ENCODE results near the gene GNB3. TPM values are rescaled to one million over a fixed set of nuclear protein-coding genes. Genes with fewer than 3 reads are reported as not detected.

The GNB3 gene
- polyA plus RNA-seq, 1 donor, result 32.4 TPM

DNA sequence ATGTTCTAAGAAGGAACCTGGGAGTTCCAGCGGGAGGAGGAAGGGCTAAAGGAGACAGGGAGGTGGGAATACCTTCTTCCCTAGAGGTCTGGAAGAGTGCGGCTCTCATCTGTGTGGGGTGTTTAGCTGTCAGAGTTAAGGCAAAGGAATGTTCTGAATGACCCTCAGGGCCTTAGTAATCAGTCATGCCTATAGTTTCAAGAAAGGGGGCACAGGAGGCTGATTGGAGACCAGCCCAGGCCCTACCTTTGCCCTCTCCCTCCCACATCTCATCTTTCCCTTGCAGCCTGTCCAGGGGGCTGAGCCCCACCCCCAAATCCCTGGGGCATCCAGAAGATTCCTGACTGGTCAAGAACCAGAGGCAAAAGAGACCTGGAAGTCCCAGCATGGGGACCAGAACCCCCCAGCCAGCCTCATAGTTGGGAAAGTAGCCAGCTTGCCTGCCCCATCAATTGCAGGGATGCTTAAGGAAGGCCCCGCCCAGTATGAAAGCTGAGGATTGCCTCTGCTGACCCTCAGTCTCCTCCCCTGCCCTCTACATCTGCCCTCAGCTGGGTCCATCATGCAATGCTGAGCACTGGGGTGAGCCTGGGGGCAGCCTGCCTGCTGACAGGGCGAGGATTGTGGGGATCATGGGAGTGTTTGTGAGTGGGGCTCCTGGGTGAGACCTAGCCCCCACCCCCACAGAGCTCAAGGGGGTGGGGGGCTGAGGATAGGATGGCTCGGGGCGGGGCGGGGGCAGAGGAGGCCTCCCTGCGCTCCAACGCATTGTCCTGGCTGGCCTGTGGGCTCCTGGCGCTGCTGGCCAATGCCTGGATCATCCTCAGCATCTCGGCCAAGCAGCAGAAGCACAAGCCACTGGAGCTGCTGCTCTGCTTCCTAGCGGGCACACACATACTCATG lies 17.3 kb upstream of the GNB3 start:
- DNase-seq (ENCODE audit: low read depth), result no peak

DNA sequence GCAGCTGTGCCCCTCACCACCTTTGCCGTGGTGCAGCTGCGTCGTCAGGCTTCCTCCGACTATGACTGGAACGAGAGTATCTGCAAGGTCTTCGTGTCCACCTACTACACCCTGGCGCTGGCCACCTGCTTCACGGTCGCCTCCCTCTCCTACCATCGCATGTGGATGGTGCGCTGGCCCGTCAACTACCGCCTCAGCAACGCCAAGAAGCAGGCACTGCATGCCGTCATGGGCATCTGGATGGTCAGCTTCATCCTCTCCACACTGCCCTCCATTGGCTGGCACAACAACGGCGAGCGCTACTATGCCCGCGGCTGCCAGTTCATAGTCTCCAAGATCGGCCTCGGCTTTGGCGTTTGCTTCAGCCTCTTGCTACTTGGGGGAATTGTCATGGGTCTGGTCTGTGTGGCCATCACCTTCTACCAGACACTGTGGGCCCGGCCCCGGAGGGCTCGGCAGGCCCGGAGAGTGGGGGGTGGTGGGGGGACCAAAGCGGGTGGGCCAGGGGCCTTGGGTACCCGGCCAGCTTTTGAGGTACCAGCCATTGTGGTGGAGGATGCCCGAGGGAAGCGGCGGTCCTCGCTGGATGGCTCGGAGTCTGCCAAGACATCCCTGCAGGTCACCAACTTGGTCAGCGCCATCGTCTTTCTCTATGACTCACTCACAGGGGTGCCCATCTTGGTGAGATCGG lies 16.5 kb upstream of the GNB3 start:
- DNase-seq (ENCODE audit: low read depth), result no peak

DNA sequence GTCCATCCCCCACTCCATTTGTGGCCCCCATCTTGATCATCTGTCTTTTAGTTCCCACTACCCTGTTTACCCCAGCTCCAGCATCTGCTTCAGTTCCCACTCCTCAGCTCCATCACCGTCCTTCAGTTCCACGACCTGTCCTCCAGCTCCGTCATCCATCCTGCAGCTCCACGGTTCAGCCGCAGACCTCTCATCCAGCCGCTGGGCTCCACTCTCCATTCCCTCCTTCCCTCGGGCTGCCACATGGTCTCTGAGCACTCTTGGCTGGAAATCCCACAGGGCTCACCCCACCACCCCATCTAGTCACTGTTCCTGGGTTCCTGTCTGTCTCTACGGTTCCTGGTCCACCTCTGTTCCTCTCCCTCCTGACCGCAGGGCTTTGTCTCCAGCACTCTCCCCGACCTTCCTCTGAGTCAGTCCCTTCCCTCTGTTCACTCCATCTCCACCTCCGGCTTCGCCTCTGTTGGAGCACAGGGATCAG lies 15.8 kb upstream of the GNB3 start:
- DNase-seq (ENCODE audit: low read depth), result no peak

DNA sequence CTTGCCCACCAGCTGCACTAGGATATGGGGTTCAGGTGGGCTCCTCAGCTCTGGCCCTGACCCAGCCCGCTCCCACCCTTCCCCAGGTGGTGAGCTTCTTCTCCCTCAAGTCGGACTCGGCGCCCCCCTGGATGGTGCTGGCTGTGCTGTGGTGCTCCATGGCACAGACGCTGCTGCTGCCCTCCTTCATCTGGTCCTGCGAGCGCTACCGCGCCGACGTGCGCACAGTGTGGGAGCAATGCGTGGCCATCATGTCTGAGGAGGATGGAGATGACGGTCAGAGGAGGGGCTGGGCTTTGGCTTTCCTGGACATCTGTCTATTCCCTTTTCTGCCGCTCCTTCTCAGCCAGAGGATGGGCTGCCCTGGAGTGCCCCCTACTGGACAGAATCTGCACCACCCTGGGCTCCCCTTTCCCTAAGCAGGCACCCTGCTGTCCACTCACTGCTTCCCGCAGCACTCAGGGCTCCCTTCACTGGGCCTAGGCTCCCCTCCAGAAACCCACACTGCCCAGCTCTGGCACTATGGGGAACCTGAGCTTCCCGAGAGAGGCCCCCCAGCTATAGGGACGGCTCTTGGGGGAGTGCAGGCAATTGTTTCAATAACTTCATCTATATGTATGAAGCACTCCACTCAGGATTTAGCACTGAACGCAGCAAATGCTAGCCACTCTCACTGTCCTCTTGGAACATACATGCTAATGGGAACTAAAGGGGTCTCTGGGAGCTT lies 15.2 kb upstream of the GNB3 start:
- peak; percentile 78 for DNase-seq (ENCODE audit: low read depth)

DNA sequence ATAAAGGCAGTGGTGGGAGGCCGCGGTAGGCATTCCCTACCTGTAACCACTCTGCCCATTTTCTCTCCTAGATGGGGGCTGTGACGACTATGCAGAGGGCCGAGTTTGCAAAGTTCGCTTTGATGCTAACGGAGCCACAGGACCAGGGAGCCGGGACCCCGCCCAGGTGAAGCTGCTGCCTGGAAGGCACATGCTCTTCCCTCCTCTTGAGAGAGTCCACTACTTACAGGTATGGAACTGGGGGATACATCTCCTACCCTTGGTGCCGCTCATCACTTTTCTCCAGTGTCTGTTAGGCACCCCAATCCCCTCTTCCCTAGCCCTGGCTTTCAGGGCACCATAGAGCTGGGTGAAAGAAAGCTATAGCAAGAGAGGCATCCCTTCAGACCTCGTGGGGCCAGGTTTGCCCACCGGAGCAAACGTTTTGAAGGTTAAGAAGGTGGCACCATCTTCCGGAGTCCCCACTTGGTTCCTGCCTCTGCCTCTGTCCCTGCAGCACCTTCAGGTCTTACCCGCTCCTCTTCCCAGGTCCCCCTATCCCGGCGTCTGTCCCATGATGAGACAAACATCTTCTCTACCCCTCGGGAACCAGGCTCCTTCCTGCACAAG lies 14.5 kb upstream of the GNB3 start:
- no peak for DNase-seq (ENCODE audit: low read depth)

DNA sequence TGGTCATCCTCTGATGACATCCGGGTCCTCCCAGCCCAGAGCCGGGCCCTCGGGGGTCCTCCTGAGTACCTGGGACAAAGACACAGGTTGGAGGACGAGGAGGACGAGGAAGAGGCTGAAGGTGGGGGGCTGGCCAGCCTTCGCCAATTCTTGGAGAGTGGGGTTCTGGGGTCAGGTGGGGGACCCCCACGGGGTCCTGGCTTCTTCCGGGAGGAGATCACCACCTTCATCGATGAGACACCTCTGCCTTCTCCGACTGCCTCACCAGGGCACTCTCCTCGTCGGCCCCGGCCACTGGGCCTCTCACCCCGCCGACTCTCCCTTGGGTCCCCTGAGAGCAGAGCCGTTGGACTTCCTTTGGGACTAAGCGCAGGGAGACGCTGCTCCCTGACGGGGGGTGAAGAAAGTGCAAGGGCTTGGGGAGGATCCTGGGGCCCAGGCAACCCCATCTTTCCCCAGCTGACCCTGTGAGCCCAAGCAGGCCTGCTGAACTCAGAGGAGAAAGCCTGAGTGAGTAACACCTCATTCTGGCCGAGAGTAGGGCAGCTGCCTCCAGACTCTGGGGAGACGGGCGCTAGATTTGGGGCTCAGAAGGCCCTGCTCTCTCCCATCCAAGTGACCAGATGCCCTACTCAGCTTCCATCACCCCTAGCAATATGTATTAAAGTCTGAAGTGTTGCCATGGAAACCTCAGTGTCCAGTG lies 13.8 kb upstream of the GNB3 start:
- no peak for DNase-seq (ENCODE audit: low read depth)

DNA sequence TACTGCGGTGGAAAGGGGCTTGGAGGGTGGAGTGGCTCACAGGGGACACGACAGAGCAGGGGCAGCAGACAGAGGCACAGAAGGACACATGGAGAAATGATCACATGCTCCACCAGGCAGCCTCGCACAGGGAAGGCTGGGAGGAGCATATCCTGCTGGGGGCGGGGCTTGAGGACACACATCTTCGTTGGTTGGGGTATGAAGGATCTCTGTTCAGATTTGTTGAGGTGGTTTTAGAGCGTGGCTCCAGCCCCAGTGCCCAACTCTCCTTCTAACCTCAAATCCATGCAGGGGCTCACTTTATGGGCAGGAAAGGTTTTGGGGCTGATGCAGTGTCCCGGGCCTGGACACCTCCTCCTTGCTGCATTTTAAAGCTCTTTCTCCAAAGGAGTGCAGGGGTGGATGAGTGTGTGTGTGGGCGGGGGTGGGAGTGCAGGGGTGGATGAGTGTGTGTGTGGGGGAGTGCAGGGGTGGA lies 13.3 kb upstream of the GNB3 start:
- peak; percentile 32 for DNase-seq (ENCODE audit: low read depth)

DNA sequence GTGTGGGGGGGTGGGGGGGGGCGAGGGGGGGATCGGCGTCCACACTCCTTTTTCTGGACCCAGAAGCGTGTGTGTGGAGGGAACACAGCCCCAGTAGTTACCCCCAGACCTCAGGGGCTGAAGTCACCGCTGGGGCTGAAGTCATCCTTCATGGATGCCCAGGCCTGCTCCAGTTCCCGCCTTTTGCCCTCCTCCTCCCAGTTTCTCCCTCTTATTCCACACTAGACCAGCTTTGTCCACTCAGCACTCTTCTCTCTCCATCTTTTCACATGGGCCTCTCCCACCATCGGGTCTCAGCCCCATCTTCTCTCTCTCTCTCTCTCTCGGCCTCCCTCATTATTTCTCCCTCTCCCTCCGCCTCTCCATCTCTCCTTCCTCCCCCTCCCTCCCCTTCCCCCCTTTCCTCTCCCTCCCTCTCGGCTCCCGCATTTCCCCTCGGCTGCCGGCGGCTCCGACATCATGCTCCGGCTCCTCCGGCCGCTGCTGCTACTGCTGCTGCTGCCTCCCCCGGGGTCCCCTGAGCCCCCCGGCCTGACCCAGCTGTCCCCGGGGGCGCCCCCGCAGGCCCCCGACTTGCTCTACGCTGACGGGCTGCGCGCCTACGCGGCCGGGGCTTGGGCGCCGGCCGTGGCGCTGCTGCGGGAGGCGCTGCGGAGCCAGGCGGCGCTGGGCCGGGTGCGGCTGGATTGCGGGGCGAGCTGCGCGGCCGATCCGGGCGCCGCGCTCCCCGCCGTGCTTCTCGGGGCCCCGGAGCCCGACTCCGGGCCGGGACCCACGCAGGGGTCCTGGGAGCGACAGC lies 12.5 kb upstream of the GNB3 start, which contains the start of gene P3H3:
TSS of gene P3H3 (plus strand) at position 426 of the 799 bp plus-strand sequence. CDS start at position 460, 34 bp downstream.
- DNase-seq (ENCODE audit: low read depth), result peak; percentile 29

DNA sequence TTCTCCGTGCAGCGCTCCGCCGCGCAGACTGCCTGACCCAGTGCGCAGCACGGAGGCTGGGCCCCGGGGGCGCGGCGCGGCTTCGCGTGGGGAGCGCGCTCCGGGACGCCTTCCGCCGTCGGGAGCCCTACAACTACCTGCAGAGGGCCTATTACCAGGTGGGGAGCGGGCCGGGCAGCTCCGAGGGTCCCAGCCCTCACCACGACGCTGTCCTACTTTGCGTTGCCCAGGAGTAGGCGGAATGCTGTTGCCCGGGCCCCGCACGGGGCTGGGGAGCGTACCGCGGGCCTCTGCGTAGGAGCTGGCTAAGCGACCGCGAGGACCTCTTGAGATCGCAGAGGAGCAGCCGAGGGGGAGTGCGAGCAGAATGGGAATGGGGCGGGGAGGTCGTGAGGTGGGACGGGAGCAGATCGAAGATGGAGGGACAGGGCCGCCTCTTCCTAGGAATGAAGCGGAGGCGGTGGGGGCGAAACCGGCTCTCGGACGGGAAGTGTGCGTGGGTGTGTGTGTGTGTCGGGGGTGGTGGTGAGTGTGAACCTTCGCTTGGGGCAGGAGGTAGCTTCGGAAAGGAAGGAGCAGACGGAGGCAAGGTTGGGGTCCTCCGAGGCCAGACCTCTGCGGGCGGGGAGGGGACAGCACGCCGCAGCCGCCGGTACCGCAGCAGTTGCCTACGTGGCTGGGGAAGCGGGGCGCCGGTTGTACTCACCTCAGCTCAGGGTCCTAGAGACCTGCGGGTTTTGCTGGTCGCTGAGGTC lies 11.8 kb upstream of the GNB3 start:
- no peak for DNase-seq (ENCODE audit: low read depth)

DNA sequence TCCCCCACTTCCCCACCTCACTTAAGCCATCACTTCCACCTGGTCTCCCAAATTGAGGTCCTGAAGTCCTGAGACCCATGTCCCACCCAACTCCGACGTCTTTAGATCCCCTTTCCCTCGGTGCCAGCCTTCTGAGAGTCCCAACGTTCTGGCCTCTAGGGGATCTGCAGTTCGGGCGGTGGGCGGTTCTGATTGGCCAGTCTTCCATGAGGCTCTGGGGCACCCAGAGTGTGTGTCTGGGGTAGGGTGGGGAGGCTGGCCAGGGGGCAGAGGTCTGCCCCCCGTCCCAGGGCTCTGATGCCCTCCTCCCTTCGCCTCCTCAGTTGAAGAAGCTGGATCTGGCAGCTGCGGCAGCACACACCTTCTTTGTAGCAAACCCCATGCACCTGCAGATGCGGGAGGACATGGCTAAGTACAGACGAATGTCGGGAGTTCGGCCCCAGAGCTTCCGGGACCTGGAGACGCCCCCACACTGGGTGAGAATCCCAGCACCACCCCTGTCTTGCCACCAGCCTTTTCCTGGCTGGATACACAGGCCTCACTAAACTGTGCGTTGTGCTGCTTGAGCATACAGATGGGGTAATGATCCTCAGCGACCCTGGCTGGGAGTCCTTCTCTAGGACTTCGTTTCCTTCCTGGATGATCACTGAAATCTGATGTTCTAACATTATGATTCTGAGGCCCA lies 11.0 kb upstream of the GNB3 start:
- no peak for DNase-seq (ENCODE audit: low read depth)

DNA sequence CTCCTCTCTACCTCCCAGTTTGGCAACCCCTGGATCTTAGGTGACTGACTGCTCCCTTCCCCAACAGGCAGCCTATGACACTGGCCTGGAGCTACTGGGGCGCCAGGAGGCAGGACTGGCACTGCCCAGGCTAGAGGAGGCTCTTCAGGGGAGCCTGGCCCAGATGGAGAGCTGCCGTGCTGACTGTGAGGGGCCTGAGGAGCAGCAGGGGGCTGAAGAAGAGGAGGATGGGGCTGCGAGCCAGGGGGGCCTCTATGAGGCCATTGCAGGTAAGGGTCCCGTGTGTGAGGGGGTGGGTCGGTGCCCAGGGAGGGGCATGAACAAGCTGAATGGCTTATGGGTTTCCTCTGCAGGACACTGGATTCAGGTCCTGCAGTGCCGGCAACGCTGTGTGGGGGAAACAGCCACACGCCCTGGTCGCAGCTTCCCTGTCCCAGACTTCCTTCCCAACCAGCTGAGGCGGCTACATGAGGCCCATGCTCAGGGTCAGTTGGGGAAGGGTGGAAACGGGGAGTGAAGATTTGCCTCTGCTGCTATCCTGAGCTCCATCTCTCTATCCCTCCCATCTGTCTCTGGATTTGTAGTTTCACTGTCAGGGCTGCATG lies 10.3 kb upstream of the GNB3 start:
- DNase-seq (ENCODE audit: low read depth), result no peak

DNA sequence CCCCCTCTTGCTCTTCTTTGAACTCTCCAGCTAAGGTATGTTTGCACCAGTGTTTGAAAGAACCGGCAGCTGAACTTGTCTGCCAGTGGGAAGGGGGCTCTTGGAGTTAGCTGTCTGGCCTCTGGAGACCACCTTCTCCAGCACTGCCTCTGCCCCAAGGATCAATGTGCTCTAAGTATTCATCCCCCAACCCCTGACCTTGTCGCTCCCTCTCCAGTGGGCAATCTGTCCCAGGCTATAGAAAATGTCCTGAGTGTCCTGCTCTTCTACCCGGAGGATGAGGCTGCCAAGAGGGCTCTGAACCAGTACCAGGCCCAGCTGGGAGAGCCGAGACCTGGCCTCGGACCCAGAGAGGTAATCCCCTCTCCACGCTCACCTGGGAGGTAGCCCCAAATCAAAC lies 9.7 kb upstream of the GNB3 start:
- no peak for DNase-seq (ENCODE audit: low read depth)

DNA sequence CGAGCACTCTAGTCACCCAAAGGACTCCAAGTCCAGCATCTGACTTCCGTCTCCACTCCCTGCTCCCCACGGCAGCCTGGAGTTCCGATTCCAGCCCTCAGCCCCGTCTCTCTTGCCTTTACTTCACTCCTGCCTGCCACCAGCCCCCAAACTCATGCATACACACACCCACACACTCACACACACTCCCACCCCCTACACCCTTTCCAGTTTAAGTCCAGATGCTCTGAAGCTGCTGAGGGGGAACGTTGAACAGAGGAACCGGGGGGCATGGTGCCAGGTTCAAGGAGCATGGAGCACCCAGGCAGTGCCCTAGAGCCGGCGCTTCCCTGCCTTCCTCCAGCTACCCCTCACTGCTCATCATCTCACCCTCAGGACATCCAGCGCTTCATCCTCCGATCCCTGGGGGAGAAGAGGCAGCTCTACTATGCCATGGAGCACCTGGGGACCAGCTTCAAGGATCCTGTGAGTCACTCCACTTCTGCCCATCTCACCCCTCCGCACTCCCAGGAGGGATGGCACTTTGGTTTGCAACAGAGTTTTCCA lies 9.2 kb upstream of the GNB3 start:
- DNase-seq (ENCODE audit: low read depth), result no peak

DNA sequence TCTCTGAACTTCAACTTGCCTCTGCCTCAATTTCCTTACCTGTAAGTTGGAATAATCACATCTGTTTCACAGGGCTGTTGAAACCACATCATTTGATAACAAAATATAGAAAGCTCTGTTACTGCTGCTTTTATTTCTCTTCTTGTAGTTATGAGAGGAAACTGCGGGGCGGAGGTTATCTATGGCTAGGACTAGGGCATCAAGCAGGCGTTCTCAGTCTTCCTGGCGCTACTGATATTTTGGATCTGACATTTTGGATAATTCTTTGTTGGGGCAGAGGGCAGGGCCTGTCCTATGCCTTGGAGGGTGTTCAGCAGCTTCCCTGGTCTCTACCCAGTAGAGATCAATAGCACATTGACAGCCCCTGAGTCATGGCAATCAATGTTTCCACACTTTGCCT lies 8.6 kb upstream of the GNB3 start:
- DNase-seq (ENCODE audit: low read depth), result no peak

DNA sequence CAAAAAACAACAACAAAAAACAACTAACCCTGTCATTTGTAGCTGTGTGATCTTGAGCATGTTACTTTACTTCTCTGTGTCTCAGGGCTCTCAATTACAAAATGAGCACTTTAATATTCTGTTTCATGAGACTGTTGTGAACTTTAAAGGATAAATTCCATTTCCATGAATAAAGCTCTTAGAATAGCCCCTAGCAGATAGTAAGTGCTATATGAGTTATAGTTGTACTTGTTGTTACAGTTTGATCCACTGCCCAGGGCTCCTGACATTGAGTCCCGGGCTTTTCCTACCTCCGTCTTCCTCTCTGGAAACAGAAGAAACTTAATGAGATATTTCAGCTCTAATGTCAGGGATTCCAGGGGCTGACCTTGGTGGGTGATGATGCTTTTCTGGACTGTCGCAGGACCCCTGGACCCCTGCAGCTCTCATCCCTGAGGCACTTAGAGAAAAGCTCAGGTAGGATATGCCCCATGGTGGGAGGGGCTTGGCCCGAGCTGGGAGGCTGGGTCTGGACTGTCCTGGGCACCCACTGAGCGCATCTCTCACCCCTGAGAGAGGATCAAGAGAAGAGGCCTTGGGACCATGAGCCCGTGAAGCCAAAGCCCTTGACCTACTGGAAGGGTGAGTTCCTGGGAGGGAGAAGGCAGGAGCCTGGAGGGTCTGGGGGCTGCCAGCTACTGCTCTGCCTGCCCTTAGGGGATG lies 7.4 kb upstream of the GNB3 start:
- DNase-seq (ENCODE audit: low read depth), result no peak

DNA sequence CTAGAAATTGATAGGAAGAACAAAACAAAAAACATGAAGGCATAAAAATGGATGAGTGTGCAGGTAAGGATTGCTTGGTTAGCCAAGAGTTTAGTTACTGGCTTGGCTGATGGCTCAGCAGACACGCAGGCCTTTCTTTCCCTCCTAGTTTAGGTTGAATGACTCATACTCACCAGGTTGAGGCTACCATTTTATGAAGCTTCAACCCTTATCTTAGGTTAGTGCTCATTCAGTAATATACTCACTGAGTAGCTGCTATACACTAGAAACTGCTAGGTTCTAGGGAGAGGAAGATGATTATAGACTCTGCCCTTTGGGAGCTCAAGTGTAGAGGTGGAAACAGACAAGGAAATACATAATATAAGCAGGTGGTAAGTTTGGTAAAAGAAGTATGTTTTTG lies 6.5 kb upstream of the GNB3 start:
- DNase-seq (ENCODE audit: low read depth), result no peak

DNA sequence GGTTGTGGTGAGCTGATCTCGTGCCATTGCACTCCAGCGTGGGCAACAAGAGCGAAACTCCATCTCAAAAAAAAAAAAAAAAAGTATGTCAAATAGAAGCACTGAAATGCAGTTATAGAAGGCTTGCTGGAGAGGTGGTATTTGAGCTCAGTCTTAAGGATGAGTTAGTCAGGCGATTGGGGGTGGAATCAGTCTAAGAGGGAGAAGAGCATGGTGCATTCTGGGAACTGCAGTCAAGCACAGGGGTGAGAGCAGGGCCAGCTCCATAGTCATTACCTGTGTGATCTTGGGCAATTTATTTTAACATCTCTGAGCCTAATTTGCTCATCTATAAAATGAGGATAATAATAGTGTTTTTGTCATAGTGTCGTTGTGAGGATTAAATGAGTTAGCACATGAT lies 5.9 kb upstream of the GNB3 start:
- no peak for DNase-seq (ENCODE audit: low read depth)

Measured in forelimb muscle (tissue), 1 donor.